PC-3 (cell line): ENCODE results near the gene BCR. TPM values are rescaled to one million over a fixed set of nuclear protein-coding genes. Genes with fewer than 3 reads are reported as not detected.

Source experiments
- ATAC-seq: fragments of 200-7000 bp; cut with Tn5 transposase; 2 replicates; pipeline ENCODE4 v1.9.1; 2020; ENCODE audit warnings: mild to moderate bottlenecking, moderate library complexity
- BruUV-seq: library from RNA; stranded (reverse); fragments of 400-500 nt; replicated peaks from 2 replicates; lab custom pipeline; 2021; lab: Mats Ljungman, UMichigan
- CTCF ChIA-PET: fragments of 300-600 bp; sonication (Branson Sonifier 250); formaldehyde crosslinking; loops from one replicate; lab custom pipeline; 2022; ENCODE audit warnings: antibody characterized with exemption; lab: Charles Lee
- POLR2A ChIA-PET: fragments of 300-600 bp; sonication (Branson Sonifier 250); formaldehyde crosslinking; loops from one replicate; lab custom pipeline; 2022; ENCODE audit warnings: antibody characterized with exemption; ENCODE audit not compliant: unreplicated experiment; lab: Charles Lee
- DNase-seq: peaks from one replicate; pipeline ENCODE4 v3.0.0-alpha.2; 2015
- H2AFZ ChIP-seq: fragments of 300-600 bp; sonication (generic); 2 replicates; pipeline ENCODE4 v1.6.0; 2016; ENCODE audit warnings: antibody characterized with exemption, low read length
- H3F3A ChIP-seq: fragments of 300-600 bp; sonication (generic); one replicate; pipeline ENCODE4 v1.6.0; 2017; ENCODE audit warnings: antibody characterized with exemption, low read length, control low read depth, mild to moderate bottlenecking; ENCODE audit not compliant: unreplicated experiment
- H3K27ac ChIP-seq: fragments of 300-600 bp; sonication (generic); 2 replicates; pipeline ENCODE4 v1.5.1; 2016; ENCODE audit warnings: mild to moderate bottlenecking, low read length
- H3K27me3 ChIP-seq: fragments of 300-600 bp; sonication (generic); 2 replicates; pipeline ENCODE4 v1.6.1; 2016; ENCODE audit warnings: low read length, mixed read lengths
- H3K36me3 ChIP-seq: fragments of 300-600 bp; sonication (generic); 2 replicates; pipeline ENCODE4 v1.6.1; 2016; ENCODE audit warnings: low read depth, mixed run types, low read length, mixed read lengths
- H3K4me1 ChIP-seq: fragments of 300-600 bp; sonication (generic); 2 replicates; pipeline ENCODE4 v1.5.1; 2016; ENCODE audit warnings: low read length; ENCODE audit not compliant: insufficient read depth
- H3K4me2 ChIP-seq: fragments of 300-600 bp; sonication (generic); 2 replicates; pipeline ENCODE4 v1.6.0; 2016; ENCODE audit warnings: low read length
- H3K4me3 ChIP-seq: fragments of 300-600 bp; sonication (generic); 2 replicates; pipeline ENCODE4 v1.5.1; 2016; ENCODE audit warnings: mild to moderate bottlenecking, low read length, mixed read lengths
- H3K79me2 ChIP-seq: fragments of 300-600 bp; sonication (generic); 2 replicates; pipeline ENCODE4 v1.6.1; 2017; ENCODE audit warnings: low read length, mixed read lengths
- H3K9ac ChIP-seq: fragments of 300-600 bp; sonication (generic); 2 replicates; pipeline ENCODE4 v1.6.0; 2016; ENCODE audit warnings: mild to moderate bottlenecking, low read length
- H3K9me2 ChIP-seq: fragments of 300-600 bp; sonication (generic); replicated peaks from 2 replicates; pipeline ENCODE4 v1.6.1; 2016; ENCODE audit warnings: mixed run types, low read length, mixed read lengths
- H3K9me3 ChIP-seq: fragments of 300-600 bp; sonication (generic); 2 replicates; pipeline ENCODE4 v1.6.1; 2016; ENCODE audit warnings: low read length, mixed read lengths
- H4K20me1 ChIP-seq: fragments of 300-600 bp; sonication (generic); 2 replicates; pipeline ENCODE4 v1.6.1; 2016; ENCODE audit warnings: low read length, mixed read lengths
- EZH2 ChIP-seq: fragments of 300-600 bp; sonication (generic); IDR thresholded peaks from one replicate; pipeline ENCODE4 v1.6.1; 2017; ENCODE audit warnings: antibody characterized with exemption, mild to moderate bottlenecking, low read length; ENCODE audit not compliant: unreplicated experiment
- EZH2phosphoT487 ChIP-seq: fragments of 300-600 bp; sonication (generic); IDR thresholded peaks from 2 replicates; pipeline ENCODE4 v1.6.1; 2018; ENCODE audit warnings: mild to moderate bottlenecking, antibody characterized with exemption, low read length, borderline replicate concordance
- intact Hi-C: fragments of 100-400 bp; cut with micrococcal nuclease; formaldehyde crosslinking; loops from 2 replicates; pipeline ENCODE4 v1.9.0; 2023
- total RNA-seq: library from RNA; depleted of rRNA; stranded (reverse); fragments of >200 nt; gene quantifications from 2 replicates; pipeline ENCODE4 v1.2.3, GENCODE V29; 2014
- TF ChIP-seq, protein P1 (sequence below): fragments of 300-600 bp; sonication (generic); conservative IDR thresholded peaks from 2 replicates; pipeline ENCODE4 v1.5.1; 2017; ENCODE audit warnings: antibody characterized with exemption, low read depth, mild to moderate bottlenecking, low read length

BCR gene
- total RNA-seq, 1 experiment from 2014 or later: 36.8 TPM

DNA sequence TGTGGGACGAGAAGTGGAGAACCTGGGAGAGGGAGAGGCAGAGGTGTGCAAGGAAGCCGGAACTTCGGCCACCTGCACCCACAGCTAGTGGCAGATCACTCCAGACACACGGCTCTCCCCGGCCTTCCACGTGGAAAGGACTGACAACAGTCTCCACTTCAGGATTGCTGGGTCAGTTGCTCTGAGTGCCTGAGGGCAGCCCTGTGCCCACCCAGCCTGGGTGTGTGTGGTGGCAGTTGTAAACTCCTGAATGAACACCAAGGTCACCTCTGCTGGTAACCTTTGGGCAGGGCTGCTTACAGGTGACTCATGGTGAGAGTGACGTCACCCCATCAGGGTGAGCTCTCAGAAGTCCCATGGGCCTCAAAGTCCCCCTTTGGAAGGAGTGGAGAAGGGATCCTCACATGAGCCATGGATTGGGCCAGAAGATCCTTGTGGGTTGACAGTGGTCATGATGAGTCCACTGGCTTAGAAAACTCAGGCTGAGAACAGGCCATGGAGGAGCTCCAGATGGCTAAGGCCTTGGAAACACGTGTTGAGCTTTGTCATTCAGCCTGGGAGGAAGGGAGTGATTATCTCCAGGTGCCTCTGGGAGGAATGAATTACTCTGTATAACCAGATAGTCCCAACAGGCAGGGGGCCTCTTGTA lies 71.3 kb downstream of the BCR start:
- no TSS peak for BruUV-seq
- H3K79me2 ChIP-seq: peaks cover 44% of the 10 kb centered on the region
- intact Hi-C loops: no loop called here
- no peaks in the 10 kb centered on the region for H3K9me2 ChIP-seq
- TF ChIP-seq EZH2 (no peak), EZH2phosphoT487 (no peak)
- TF ChIP-seq, protein P1, sequence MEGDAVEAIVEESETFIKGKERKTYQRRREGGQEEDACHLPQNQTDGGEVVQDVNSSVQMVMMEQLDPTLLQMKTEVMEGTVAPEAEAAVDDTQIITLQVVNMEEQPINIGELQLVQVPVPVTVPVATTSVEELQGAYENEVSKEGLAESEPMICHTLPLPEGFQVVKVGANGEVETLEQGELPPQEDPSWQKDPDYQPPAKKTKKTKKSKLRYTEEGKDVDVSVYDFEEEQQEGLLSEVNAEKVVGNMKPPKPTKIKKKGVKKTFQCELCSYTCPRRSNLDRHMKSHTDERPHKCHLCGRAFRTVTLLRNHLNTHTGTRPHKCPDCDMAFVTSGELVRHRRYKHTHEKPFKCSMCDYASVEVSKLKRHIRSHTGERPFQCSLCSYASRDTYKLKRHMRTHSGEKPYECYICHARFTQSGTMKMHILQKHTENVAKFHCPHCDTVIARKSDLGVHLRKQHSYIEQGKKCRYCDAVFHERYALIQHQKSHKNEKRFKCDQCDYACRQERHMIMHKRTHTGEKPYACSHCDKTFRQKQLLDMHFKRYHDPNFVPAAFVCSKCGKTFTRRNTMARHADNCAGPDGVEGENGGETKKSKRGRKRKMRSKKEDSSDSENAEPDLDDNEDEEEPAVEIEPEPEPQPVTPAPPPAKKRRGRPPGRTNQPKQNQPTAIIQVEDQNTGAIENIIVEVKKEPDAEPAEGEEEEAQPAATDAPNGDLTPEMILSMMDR: no peak
- no peak overlapping the region for H2AFZ ChIP-seq
- ATAC-seq (no peak), DNase-seq (peak; percentile 1)
- H3K27me3 ChIP-seq: no peaks in the 10 kb centered on the region
- no peak overlapping the region for H3K4me2 ChIP-seq
- CTCF ChIA-PET: no interaction called here
- H3K9ac ChIP-seq: no peak overlapping the region
- 0 out of 2 replicates have a peak overlapping the region, but pooled peaks have one; percentile 7 for H3K27ac ChIP-seq
- POLR2A ChIA-PET: no interaction called here
- peaks cover 4% of the 10 kb centered on the region; the same call in 1 of the 2 replicates for H4K20me1 ChIP-seq
- no peaks in the 10 kb centered on the region for H3F3A ChIP-seq
- H3K36me3 ChIP-seq: no peaks in the 10 kb centered on the region
- peaks cover 18% of the 10 kb centered on the region for H3K4me1 ChIP-seq
- H3K9me3 ChIP-seq: no peaks in the 10 kb centered on the region
- H3K4me3 ChIP-seq: no peak overlapping the region

DNA sequence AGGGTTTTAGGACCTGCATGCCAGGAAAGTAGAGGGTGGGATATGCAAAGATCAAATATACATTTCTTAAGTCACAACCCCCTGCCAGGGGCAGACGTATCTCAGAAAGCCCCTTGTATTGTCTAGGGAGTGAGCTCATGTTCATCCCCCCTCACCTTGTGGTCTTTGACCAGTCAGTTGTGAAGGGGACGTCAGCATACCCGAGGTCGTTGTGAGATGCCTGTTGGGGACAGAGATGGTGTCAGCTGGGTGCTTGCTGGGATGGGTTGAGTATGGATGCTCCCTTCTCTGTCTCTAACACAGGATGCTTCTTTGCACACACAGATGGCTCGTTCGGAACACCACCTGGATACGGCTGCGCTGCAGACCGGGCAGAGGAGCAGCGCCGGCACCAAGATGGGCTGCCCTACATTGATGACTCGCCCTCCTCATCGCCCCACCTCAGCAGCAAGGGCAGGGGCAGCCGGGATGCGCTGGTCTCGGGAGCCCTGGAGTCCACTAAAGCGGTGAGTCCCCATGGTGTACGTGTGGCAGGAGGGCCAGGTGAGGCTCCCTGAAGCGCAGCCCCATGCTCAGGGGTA lies 73.3 kb downstream of the BCR start:
- H3K4me1 ChIP-seq: peaks cover 7% of the 10 kb centered on the region; the same call in 1 of the 2 replicates
- no peaks in the 10 kb centered on the region for H3K9me2 ChIP-seq
- DNase-seq (no peak), ATAC-seq (no peak)
- peaks cover 2% of the 10 kb centered on the region; the same call in 1 of the 2 replicates for H4K20me1 ChIP-seq
- H2AFZ ChIP-seq: no peak overlapping the region
- H3K9me3 ChIP-seq: no peaks in the 10 kb centered on the region
- no peak for TF ChIP-seq EZH2phosphoT487
- TF ChIP-seq, protein P1: no peak
- TF ChIP-seq EZH2: no peak
- BruUV-seq: no TSS peak
- H3K27ac ChIP-seq: no peak overlapping the region
- intact Hi-C loops: no loop called here
- no peak overlapping the region for H3K4me3 ChIP-seq
- H3K36me3 ChIP-seq: no peaks in the 10 kb centered on the region
- H3K9ac ChIP-seq: no peak overlapping the region
- no peaks in the 10 kb centered on the region for H3K27me3 ChIP-seq
- H3F3A ChIP-seq: no peaks in the 10 kb centered on the region
- POLR2A ChIA-PET: no interaction called here
- H3K79me2 ChIP-seq: peaks cover 32% of the 10 kb centered on the region
- H3K4me2 ChIP-seq: no peak overlapping the region
- CTCF ChIA-PET: no interaction called here
